Measurements from ENCODE around the gene DOCK7.
"Not testable (repeated sequence)": the region's sequence is repeated elsewhere in the genome, so short reads cannot be mapped to it uniquely, and the experiment has no call there.

DOCK7 gene

DNA sequence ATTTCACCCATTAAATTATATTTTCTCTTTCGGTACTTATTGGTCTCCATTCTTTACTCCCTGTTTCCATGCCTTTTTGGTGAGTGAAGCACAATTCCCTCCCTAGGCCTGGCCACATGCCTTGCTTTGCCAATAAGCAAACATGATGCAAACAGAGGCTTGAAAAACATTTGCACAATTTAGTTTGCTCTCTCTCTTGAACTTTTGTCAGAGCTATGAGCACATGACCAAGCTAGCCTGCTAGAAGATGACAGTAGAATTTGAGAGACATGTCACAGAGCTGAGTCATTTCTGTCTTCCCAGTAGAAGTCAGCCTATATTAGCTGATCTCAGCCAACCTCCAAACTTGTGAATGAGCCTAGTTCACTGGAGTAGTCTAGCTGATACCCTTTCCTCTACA, 66.3 kb downstream of the DOCK7 start:
- no peak for DNase-seq (ENCODE audit: extremely low read depth in 1 of 2, low read depth in 1 of 2)

GRCh38 chr1:62613890-62614289, 74.3 kb downstream of the DOCK7 start:
- DNase-seq (ENCODE audit: extremely low read depth in 1 of 2, low read depth in 1 of 2), result no peak

- DNase-seq (ENCODE audit: extremely low read depth in 1 of 2, low read depth in 1 of 2), result no peak
These were observed 74.9 kb downstream of the DOCK7 start for GRCh38 chr1:62613325-62613727.

DNA sequence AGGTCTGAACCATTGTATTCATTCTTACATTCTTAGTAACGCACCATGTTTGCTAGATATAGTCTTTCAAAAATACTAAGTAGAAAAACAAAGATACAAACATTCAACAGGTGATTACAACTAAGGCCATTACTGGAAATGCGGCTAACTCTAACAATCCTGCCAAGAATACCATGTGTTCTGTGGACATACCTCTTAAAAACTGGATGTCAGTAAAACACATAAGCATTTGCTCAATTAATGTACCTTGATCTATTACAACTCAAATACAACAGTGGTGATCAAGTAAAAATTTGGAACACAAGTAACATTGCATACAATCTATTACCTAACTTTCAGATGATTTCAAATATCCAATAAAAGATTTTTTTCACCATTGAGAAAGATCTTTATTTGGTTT, 75.4 kb downstream of the DOCK7 start:
- DNase-seq (ENCODE audit: extremely low read depth in 1 of 2, low read depth in 1 of 2), result no peak

DNA sequence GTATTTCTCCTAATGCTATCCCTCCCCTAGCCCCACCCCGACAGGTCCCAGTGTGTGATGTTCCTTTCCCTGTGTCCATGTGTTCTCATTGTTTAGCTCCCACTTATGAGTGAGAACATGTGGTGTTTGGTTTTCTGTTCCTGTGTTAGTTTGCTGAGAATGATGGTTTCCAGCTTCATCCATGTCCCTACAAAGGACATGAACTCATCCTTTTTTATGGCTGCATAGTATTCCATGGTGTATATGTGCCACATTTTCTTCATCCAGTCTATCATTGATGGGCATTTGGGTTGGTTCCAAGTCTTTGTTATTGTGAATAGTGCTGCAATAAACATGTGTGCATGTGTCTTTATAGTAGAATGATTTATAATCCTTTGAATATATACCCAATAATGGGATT, 77.6 kb downstream of the DOCK7 start:
- not testable (repeated sequence) for DNase-seq (ENCODE audit: extremely low read depth in 1 of 2, low read depth in 1 of 2)

- no peak for DNase-seq (ENCODE audit: extremely low read depth in 1 of 2, low read depth in 1 of 2)
These were observed 79.3 kb downstream of the DOCK7 start for GRCh38 chr1:62608905-62609304.

DNA sequence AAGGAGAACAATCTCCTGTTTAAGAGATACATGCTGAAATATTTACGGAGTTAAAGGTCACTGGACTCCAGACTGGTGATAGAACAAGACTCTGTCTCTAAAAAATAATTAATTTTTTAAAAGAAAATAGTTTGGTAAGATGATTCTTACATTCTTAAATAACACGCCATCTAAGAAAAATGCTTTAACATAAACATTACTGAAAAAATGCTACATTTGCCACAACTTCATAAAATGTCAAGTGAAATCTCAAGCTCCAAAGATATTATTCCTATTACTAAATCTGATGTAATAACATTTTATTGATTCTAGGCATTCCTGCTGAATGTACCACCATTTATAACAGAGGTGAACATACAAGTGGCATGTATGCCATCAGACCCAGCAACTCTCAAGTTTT, 86.7 kb downstream of the DOCK7 start:
- no peak for DNase-seq (ENCODE audit: extremely low read depth in 1 of 2, low read depth in 1 of 2)

GRCh38 chr1:62599044-62599443, 89.1 kb downstream of the DOCK7 start:
- DNase-seq (ENCODE audit: extremely low read depth in 1 of 2, low read depth in 1 of 2), result no peak

DNA sequence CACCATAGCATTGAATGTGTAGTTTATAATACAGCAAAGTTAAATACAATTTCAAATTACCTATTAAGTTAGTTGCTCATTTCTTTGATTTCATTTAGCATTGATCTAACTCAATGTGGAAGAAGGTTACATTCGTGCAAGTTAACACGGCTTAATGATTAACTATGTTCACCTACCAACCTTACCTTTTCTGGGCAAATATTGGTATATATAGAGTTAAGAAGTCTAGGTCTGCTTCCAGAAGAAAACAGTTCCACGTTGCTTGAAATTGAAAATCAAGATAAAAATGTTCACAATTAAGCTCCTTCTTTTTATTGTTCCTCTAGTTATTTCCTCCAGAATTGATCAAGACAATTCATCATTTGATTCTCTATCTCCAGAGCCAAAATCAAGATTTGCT, 90.9 kb downstream of the DOCK7 start, which contains the start of gene ANGPTL3:
Gene ANGPTL3, plus strand, starts transcription at position 240 of the 400 bp plus-strand sequence. Its CDS starts 47 bp downstream, at position 287.
- DNase-seq (ENCODE audit: extremely low read depth in 1 of 2, low read depth in 1 of 2), result no peak

DNA sequence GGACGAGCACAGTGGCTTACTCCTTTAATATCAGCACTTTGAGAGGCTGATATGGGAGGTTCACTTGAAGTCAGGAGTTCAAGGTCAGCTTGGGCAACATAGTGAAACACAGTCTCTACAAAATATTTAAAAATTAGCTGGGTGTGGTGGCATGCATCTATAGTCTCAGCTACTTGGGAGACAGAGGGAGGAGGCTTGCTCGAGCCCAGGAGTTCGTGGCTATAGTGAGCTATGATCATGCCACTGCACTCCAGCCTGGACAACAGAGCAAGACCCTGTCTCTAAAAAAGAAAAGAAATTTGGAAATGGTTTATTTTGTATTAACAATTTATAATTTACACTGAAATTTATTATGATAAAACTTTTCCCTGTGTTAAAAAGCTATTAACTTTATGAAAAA, 92.5 kb downstream of the DOCK7 start:
- DNase-seq (ENCODE audit: extremely low read depth in 1 of 2, low read depth in 1 of 2), result no peak

DNA sequence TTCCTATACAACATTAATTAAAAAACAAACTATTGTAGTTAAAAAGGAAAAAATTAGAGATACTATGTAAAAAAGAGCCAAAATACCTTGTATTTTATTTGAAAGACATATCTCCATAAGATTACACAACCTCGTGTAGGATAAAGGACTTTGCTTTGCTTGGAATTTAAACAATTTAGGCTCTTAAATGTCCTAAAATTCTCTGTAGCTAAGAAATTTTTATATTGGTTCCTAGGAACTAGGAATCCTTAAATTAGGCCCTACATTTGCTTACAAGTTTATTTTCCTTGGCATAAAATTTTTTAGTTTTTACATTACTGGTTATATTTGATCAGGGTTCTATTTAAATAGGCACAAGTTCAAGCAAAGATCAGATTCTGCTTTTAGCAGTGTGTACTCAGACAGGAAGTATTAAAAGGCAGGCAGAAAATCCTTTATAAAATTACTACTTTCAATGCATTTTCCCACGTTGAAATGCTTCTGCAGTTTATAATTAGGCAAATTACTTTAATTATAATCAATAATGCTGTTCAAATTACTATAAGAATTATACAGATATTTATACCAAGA, 94.3 kb downstream of the DOCK7 start:
- DNase-seq (ENCODE audit: extremely low read depth in 1 of 2, low read depth in 1 of 2), result no peak

DNA sequence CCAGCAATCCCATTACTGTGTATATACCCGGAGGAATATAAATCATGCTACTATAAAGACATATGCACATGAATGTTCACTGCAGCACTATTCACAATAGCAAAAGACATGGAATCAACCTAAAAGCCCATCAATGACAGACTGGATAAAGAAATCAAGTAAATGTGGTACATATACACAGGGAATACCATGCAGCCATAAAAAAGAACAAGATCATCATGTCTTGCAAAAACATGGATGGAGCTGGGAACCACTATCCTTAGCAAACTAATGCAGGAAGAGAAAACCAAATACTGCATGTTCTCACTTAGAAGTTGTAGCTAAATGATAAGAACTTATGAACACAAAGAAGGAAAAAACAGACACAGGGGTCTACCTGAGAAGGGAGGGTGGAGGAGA, 97.2 kb downstream of the DOCK7 start:
- DNase-seq (ENCODE audit: extremely low read depth in 1 of 2, low read depth in 1 of 2), result no peak

- DNase-seq (ENCODE audit: extremely low read depth in 1 of 2, low read depth in 1 of 2), result no peak
These were observed 97.8 kb downstream of the DOCK7 start for GRCh38 chr1:62590255-62590969.

- no peak for DNase-seq (ENCODE audit: extremely low read depth in 1 of 2, low read depth in 1 of 2)
These were observed 98.9 kb downstream of the DOCK7 start for GRCh38 chr1:62589321-62589720.

- DNase-seq (ENCODE audit: extremely low read depth in 1 of 2, low read depth in 1 of 2), result no peak
These were observed 100.2 kb downstream of the DOCK7 start for GRCh38 chr1:62588000-62588399.

DNA sequence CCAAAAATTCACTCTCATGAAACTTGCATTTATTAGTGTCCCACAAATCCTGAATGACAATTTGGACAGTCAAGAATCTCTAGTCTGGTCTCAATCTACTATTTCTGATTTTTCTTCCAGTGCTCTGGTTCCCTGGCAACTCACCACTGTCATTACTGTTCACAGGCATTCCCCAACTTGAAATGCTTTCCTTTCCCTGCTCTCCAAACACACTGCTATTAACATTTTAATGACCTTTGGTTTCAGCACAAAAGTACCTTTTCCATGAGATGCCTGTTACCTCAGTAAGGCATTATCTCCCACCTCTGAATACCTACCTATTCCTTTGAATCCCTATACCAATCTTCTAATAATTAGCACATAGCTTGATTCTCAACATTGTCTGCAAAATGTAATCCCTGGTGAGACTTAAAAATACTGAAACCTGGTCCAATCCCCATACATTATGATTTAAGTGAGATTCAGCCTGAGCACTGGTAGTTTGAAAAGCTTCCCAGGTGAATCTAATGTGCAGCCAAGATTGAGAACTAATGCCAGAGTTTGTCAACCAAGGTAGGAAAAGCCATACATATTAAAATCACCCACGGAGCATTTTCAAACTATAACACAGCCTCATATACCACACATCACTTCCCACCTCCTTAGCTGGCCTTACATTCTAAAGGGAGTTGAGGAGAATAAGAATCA, 102.6 kb downstream of the DOCK7 start:
- DNase-seq (ENCODE audit: extremely low read depth in 1 of 2, low read depth in 1 of 2), result no peak

- DNase-seq (ENCODE audit: extremely low read depth in 1 of 2, low read depth in 1 of 2), result no peak
These were observed 114.5 kb downstream of the DOCK7 start for GRCh38 chr1:62573675-62574074.

GRCh38 chr1:62572476-62572875, 115.7 kb downstream of the DOCK7 start:
- no peak for DNase-seq (ENCODE audit: extremely low read depth in 1 of 2, low read depth in 1 of 2)

GRCh38 chr1:62571517-62571916, 116.7 kb downstream of the DOCK7 start:
- not testable (repeated sequence) for DNase-seq (ENCODE audit: extremely low read depth in 1 of 2, low read depth in 1 of 2)

DNA sequence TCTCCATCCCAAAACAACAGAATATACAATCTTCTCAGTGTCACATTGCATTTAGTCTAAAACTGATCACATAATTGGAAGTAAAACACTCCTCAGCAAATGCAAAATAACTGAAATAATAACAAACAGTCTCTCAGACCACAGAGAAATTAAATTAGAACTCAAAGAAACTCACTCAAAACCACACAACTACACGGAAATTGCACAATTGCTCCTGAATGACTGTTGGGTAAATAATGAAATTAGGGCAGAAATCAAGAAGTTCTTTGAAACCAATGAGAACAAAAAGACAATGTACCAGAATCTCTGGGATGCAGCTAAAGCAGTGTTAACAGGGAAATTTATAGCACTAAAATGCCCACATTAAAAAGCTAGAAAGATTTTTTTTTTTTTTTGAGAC, 120.3 kb downstream of the DOCK7 start:
- not testable (repeated sequence) for DNase-seq (ENCODE audit: extremely low read depth in 1 of 2, low read depth in 1 of 2)

DNA sequence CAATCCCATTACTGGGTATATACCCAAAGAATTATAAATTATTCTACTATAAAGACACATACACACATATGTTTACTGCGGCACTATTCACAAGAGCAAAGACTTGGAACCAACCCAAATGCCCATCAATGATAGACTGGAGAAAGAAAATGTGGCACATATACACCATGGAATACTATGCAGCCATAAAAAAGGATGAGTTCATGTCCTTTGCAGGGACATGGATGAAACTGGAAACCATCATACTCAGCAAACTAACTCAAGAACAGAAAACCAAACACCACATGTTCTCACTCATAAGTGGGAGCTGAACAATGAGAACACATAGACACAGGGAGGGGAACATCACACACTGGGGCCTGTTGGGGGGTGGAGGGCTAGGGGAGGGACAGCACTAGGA, 121.0 kb downstream of the DOCK7 start:
- not testable (repeated sequence) for DNase-seq (ENCODE audit: extremely low read depth in 1 of 2, low read depth in 1 of 2)

GRCh38 chr1:62561306-62561705, 126.9 kb downstream of the DOCK7 start:
- no peak for DNase-seq (ENCODE audit: extremely low read depth in 1 of 2, low read depth in 1 of 2)

All from activated CD8-positive, alpha-beta memory T cell treated with anti-CD3 and anti-CD28 coated beads for 1 hour (primary cell).